ENCODE results near the gene DIPK1A.

DNA sequence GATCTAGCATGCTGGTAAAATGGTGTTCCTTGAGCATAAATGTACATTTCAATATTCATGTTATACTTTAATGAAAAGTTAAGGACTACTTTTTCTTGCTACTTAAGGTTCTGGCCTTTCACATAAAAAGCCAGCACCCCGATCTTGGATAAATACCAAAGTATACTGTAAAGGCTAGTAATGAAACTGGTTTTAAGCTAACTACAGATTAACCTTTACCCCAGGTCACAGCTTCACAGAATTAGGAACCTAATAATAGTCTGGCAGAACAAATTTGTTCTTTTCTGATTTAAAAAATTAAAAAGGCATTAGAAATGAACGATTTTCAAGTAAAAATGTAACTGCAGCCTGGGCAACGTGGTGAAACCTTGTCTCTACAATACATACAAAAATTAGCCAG is 23.5 kb downstream of the DIPK1A start:
- no peak for TF ChIP-seq POLR2AphosphoS5 (IDR thresholded peaks at IDR 0.05; ENCODE audit: borderline replicate concordance, low read depth, low read length)
- no peak for TF ChIP-seq EZH2 (IDR thresholded peaks at IDR 0.05)
- no peak for TF ChIP-seq FOXP2 (optimal IDR thresholded peaks at IDR 0.05; ENCODE audit: control extremely low read depth, extremely low read length, insufficient read depth)
